Fibroblast of mammary gland (primary cell): ENCODE data around the gene ATP8B2.
A peak's percentile ranks its signal among the peaks of the same experiment; 100 is the strongest.

ENCODE experiments used
- DNase-seq: peaks from one replicate; pipeline ENCODE4 v3.0.0-alpha.2; 2010; ENCODE audit warnings: low read depth
- H3K4me3 ChIP-seq: 2 replicates; pipeline ENCODE4 v1.5.1; 2011; ENCODE audit warnings: low read depth, mild to moderate bottlenecking, low read length, moderate library complexity; ENCODE audit not compliant: control insufficient read depth
- CTCF ChIP-seq: conservative IDR thresholded peaks from 2 replicates; pipeline ENCODE4 v1.5.1; 2011; ENCODE audit warnings: low read depth, low read length, inconsistent platforms; ENCODE audit not compliant: control insufficient read depth, insufficient read depth

The ATP8B2 gene

GRCh38 chr1:154342836-154343472 is 17.6 kb downstream of the ATP8B2 start:
- no peak for DNase-seq
- H3K4me3 ChIP-seq = no peak overlapping the region
- no peak for TF ChIP-seq CTCF

- DNase-seq = peak; percentile 69
- peak; percentile 79 for TF ChIP-seq CTCF
- no peak overlapping the region for H3K4me3 ChIP-seq
Measured at GRCh38 chr1:154344977-154345837, 19.9 kb downstream of the ATP8B2 start.

GRCh38 chr1:154346276-154346917 is 21.1 kb downstream of the ATP8B2 start:
- no peak for DNase-seq
- no peak overlapping the region for H3K4me3 ChIP-seq
- TF ChIP-seq CTCF = no peak

- TF ChIP-seq CTCF = no peak
- no peak for DNase-seq
- no peak overlapping the region for H3K4me3 ChIP-seq
Measured at GRCh38 chr1:154347961-154348360, 22.6 kb downstream of the ATP8B2 start.

- DNase-seq = no peak
Measured at GRCh38 chr1:154348429-154349076, 23.2 kb downstream of the ATP8B2 start.

More at GRCh38 chr1:154348429-154349076, 23.2 kb downstream of the ATP8B2 start:
- no peak for TF ChIP-seq CTCF
- no peak overlapping the region for H3K4me3 ChIP-seq
